K562 (cell line): Measurements from ENCODE around the gene ACTRT3. TPM values are rescaled to one million over a fixed set of nuclear protein-coding genes. Genes with fewer than 3 reads are reported as not detected.

Experiments used
- ARID4B ChIP-seq: sonication (generic); formaldehyde crosslinking; IDR thresholded peaks from 2 replicates; pipeline ENCODE4 v1.8.0; 2022; ENCODE audit warnings: mild to moderate bottlenecking, missing genetic modification reagents
- CGGBP1 ChIP-seq: fragments of 250-450 bp; sonication (Bioruptor Pico); IDR thresholded peaks from 2 replicates; pipeline ENCODE4 v1.9.0; 2021; ENCODE audit warnings: mild to moderate bottlenecking
- CTCF ChIP-seq, 3 experiments: IDR thresholded peaks in 2 of 3; conservative IDR thresholded peaks in 1 of 3; 2 replicates each; pipeline ENCODE4 v1.5.1; 2011 to 2012; ENCODE audit warnings: low read length in 3 of 3, mild to moderate bottlenecking in 3 of 3, control low read depth in 2 of 3, improper control_type of control experiment in 1 of 3, inconsistent platforms in 1 of 3, low read depth in 1 of 3, mixed read lengths in 1 of 3, moderate library complexity in 1 of 3; ENCODE audit not compliant: insufficient read depth in 2 of 3
- E2F4 ChIP-seq: sonication (generic); formaldehyde crosslinking; IDR thresholded peaks from 2 replicates; pipeline ENCODE4 v1.8.0; 2022; ENCODE audit warnings: mild to moderate bottlenecking, low read depth, missing genetic modification reagents
- ELK3 ChIP-seq: fragments of 450-650 bp; formaldehyde crosslinking; IDR thresholded peaks from 2 replicates; pipeline ENCODE4 v1.4.0; 2020; ENCODE audit warnings: mild to moderate bottlenecking
- IRF1 ChIP-seq: sonication (generic); formaldehyde crosslinking; IDR thresholded peaks from 2 replicates; pipeline ENCODE4 v1.8.0; 2022; ENCODE audit warnings: missing genetic modification reagents, mild to moderate bottlenecking, borderline replicate concordance
- NR2C1 ChIP-seq, 2 experiments: fragments of 450-650 bp; IDR thresholded peaks; 2 replicates each; pipeline ENCODE4 v1.6.1; 2017; ENCODE audit warnings: mild to moderate bottlenecking in 2 of 2, antibody characterized with exemption in 1 of 2, inconsistent platforms in 1 of 2, missing compliant biosample characterization in 1 of 2, missing genetic modification characterization in 1 of 2
- OTX1 ChIP-seq: fragments of 450-650 bp; formaldehyde crosslinking; IDR thresholded peaks from 2 replicates; pipeline ENCODE4 v1.4.0; 2022; ENCODE audit warnings: mild to moderate bottlenecking
- ZNF121 ChIP-seq: sonication (generic); formaldehyde crosslinking; conservative IDR thresholded peaks from 2 replicates; pipeline ENCODE4 v1.8.0; 2022; ENCODE audit warnings: missing genetic modification reagents
- ZNF347 ChIP-seq: fragments of 450-650 bp; formaldehyde crosslinking; IDR thresholded peaks from 2 replicates; pipeline ENCODE4 v1.4.0; 2020; ENCODE audit warnings: low read depth, mild to moderate bottlenecking, moderate library complexity
- ZNF655 ChIP-seq: fragments of 250-450 bp; sonication (Bioruptor Pico); IDR thresholded peaks from 2 replicates; pipeline ENCODE4 v1.5.0; 2021
- ZNF740 ChIP-seq, 3 experiments: fragments of 200-800 bp in 1 of 3; sonication (Bioruptor generic) in 1 of 3; sonication (generic) in 1 of 3; formaldehyde crosslinking in 1 of 3; IDR thresholded peaks; 2 replicates each; pipeline versions ENCODE4 v1.6.1 to v1.8.0; 2016 to 2022; ENCODE audit warnings: mild to moderate bottlenecking in 2 of 3, missing compliant biosample characterization in 2 of 3, missing genetic modification characterization in 2 of 3, missing genetic modification reagents in 1 of 3
- polyA plus RNA-seq, 8 experiments: library from polyadenylated mRNA; depleted of rRNA in 4 of 8; stranded (reverse) in 5 of 8; unstranded in 3 of 8; fragments of >200 nt; fragmentation: Nextera tagmentation in 2 of 8; fragmentation: Illumina TruSeq in 1 of 8; extraction: Ambion mirVana in 2 of 8; extraction: Trizol in 1 of 8; gene quantifications; 2 replicates each; pipeline versions ENCODE4 v1.2.1 to v1.2.3, GENCODE V29; 2011 to 2014; ENCODE audit warnings: inconsistent platforms in 1 of 8, missing spikeins in 1 of 8
- total RNA-seq, 7 experiments: library from RNA; depleted of rRNA in 6 of 7; stranded (reverse); fragments of >200 nt in 6 of 7; fragmentation: Illumina TruSeq in 2 of 7; extraction: Trizol in 2 of 7; gene quantifications; 2 replicates each; pipeline versions ENCODE4 v1.2.1 to v1.2.3, GENCODE V29; 2011 to 2021; ENCODE audit warnings: low replicate concordance in 1 of 7

The ACTRT3 gene
- total and polyA plus RNA-seq, 9 of the 15 experiments (the other 6 are each of a cell fraction or from before 2014, with no cell fraction given): 0.06 to 0.11 (median 0.07) TPM; not detected in 5

GRCh38 chr3:169764882-169765612 is 4.3 kb downstream of the ACTRT3 start, which contains the start of gene TERC (continued):
- TF ChIP-seq ELK3 (CRISPR knock-in tag): no peak
- no peak for TF ChIP-seq E2F4 (CRISPR knock-in tag)
- no peak; the same call in 1 of the 2 replicates for TF ChIP-seq NR2C1 (IDR thresholded peaks at IDR 0.05)
- TF ChIP-seq NR2C1 (tag; IDR thresholded peaks at IDR 0.05): peak; percentile 40; the same call in 1 of the 2 replicates
- no peak for TF ChIP-seq ZNF121
- no peak for TF ChIP-seq ARID4B
- no peak for TF ChIP-seq IRF1 (CRISPR knock-in tag)
- TF ChIP-seq ZNF655 (CRISPR knock-in tag): no peak
- no peak for TF ChIP-seq ZNF347 (CRISPR knock-in tag)
- peak; percentile 68; the same call in 1 of the 2 replicates for TF ChIP-seq ZNF740 (CRISPR knock-in tag; IDR thresholded peaks at IDR 0.05)
- TF ChIP-seq ZNF740 (tag; IDR thresholded peaks at IDR 0.05): peak in 1 of 2 experiments; percentile 78; a peak in 2 of 4 replicates
- TF ChIP-seq CTCF (IDR thresholded peaks at IDR 0.05 in 2 of 3, conservative IDR thresholded peaks at IDR 0.05 in 1 of 3; ENCODE audit: insufficient read depth in 2 of 3, low read depth in 1 of 3, low read length in 3 of 3): no peak
- peak; percentile 86; the same call in 1 of the 2 replicates for TF ChIP-seq OTX1 (CRISPR knock-in tag)
- peak; percentile 86 for TF ChIP-seq CGGBP1 (CRISPR knock-in tag)
